ENCODE data around the gene SLC23A2.

- TF ChIP-seq, protein P1, sequence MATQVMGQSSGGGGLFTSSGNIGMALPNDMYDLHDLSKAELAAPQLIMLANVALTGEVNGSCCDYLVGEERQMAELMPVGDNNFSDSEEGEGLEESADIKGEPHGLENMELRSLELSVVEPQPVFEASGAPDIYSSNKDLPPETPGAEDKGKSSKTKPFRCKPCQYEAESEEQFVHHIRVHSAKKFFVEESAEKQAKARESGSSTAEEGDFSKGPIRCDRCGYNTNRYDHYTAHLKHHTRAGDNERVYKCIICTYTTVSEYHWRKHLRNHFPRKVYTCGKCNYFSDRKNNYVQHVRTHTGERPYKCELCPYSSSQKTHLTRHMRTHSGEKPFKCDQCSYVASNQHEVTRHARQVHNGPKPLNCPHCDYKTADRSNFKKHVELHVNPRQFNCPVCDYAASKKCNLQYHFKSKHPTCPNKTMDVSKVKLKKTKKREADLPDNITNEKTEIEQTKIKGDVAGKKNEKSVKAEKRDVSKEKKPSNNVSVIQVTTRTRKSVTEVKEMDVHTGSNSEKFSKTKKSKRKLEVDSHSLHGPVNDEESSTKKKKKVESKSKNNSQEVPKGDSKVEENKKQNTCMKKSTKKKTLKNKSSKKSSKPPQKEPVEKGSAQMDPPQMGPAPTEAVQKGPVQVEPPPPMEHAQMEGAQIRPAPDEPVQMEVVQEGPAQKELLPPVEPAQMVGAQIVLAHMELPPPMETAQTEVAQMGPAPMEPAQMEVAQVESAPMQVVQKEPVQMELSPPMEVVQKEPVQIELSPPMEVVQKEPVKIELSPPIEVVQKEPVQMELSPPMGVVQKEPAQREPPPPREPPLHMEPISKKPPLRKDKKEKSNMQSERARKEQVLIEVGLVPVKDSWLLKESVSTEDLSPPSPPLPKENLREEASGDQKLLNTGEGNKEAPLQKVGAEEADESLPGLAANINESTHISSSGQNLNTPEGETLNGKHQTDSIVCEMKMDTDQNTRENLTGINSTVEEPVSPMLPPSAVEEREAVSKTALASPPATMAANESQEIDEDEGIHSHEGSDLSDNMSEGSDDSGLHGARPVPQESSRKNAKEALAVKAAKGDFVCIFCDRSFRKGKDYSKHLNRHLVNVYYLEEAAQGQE (IDR thresholded peaks at IDR 0.05; ENCODE audit: borderline replicate concordance), result no peak
- TF ChIP-seq CTCF (IDR thresholded peaks at IDR 0.05; ENCODE audit: poor library complexity, severe bottlenecking) (no peak), RAD21 (conservative IDR thresholded peaks at IDR 0.05) (no peak)
Measured at GRCh38 chr20:4891997-4892396, 109.3 kb downstream of the SLC23A2 start.

All from neural cell (in vitro differentiated cells).